Measurements from ENCODE around the gene POLA1.

- TF ChIP-seq CTCF (IDR thresholded peaks at IDR 0.05) = no peak
- TF ChIP-seq POLR2A (IDR thresholded peaks at IDR 0.05) = no peak
These were observed 225.0 kb downstream of the POLA1 start for GRCh38 chrX:24918715-24919114.
